HepG2 (cell line): ENCODE results near the gene CAT. TPM values are rescaled to one million over a fixed set of nuclear protein-coding genes. Genes with fewer than 3 reads are reported as not detected.
A peak's percentile ranks its signal among the peaks of the same experiment; 100 is the strongest.

ENCODE experiments used
- AGO1 ChIP-seq: fragments of 200-400 bp; formaldehyde crosslinking; IDR thresholded peaks from 2 replicates; pipeline ENCODE4 v1.6.1; 2017; ENCODE audit warnings: mild to moderate bottlenecking, low read depth, low read length, moderate library complexity; ENCODE audit not compliant: poor library complexity, severe bottlenecking
- CBX5 ChIP-seq: sonication (generic); formaldehyde crosslinking; IDR thresholded peaks from 2 replicates; pipeline ENCODE4 v1.4.0; 2020; ENCODE audit warnings: missing genetic modification reagents, borderline replicate concordance
- CREM ChIP-seq, 2 experiments: sonication (generic) in 1 of 2; formaldehyde crosslinking in 1 of 2; IDR thresholded peaks; 2 replicates each; pipeline versions ENCODE4 v1.4.0 to v1.6.1; 2016 to 2020; ENCODE audit warnings: antibody characterized with exemption in 1 of 2, mild to moderate bottlenecking in 1 of 2, missing genetic modification reagents in 1 of 2
- FLYWCH1 ChIP-seq: sonication (generic); formaldehyde crosslinking; IDR thresholded peaks from 2 replicates; pipeline ENCODE4 v1.8.1; 2023; ENCODE audit warnings: mild to moderate bottlenecking, missing genetic modification reagents
- GTF3A ChIP-seq: sonication (generic); formaldehyde crosslinking; conservative IDR thresholded peaks from 2 replicates; pipeline ENCODE4 v1.4.0; 2020; ENCODE audit warnings: mild to moderate bottlenecking, missing genetic modification reagents
- IRF2 ChIP-seq: IDR thresholded peaks from 2 replicates; pipeline ENCODE4 v1.6.1; 2018; ENCODE audit warnings: missing genetic modification reagents, missing compliant biosample characterization
- JDP2 ChIP-seq: sonication (generic); formaldehyde crosslinking; IDR thresholded peaks from 2 replicates; pipeline ENCODE4 v1.8.1; 2022; ENCODE audit warnings: missing genetic modification reagents, borderline replicate concordance
- KLF11 ChIP-seq: IDR thresholded peaks from 2 replicates; pipeline ENCODE4 v1.6.1; 2016; ENCODE audit warnings: missing compliant biosample characterization
- KLF16 ChIP-seq, 2 experiments: sonication (generic) in 1 of 2; formaldehyde crosslinking in 1 of 2; IDR thresholded peaks; 2 replicates each; pipeline versions ENCODE4 v1.6.1 to v1.8.0; 2016 to 2023; ENCODE audit warnings: missing genetic modification reagents in 2 of 2, missing compliant biosample characterization in 1 of 2
- MATR3 ChIP-seq: sonication (generic); formaldehyde crosslinking; IDR thresholded peaks from 2 replicates; pipeline ENCODE4 v1.4.0; 2020; ENCODE audit warnings: missing genetic modification reagents
- NCOR1 ChIP-seq: fragments of 200-600 bp; sonication (generic); IDR thresholded peaks from 2 replicates; pipeline ENCODE4 v1.7.0; 2017; ENCODE audit warnings: antibody characterized with exemption, low read length, borderline replicate concordance
- NFE2L1 ChIP-seq: sonication (generic); formaldehyde crosslinking; IDR thresholded peaks from 2 replicates; pipeline ENCODE4 v1.4.0; 2020; ENCODE audit warnings: missing genetic modification reagents, mild to moderate bottlenecking, borderline replicate concordance
- PCBP2 ChIP-seq: fragments of 200-400 bp; formaldehyde crosslinking; optimal IDR thresholded peaks from 2 replicates; pipeline ENCODE3; 2018; ENCODE audit warnings: low read length, low read depth; ENCODE audit not compliant: poor library complexity, severe bottlenecking
- RORA ChIP-seq: sonication (generic); formaldehyde crosslinking; IDR thresholded peaks from 2 replicates; pipeline ENCODE4 v1.5.0; 2020; ENCODE audit warnings: mild to moderate bottlenecking, missing genetic modification reagents, moderate library complexity
- SMARCE1 ChIP-seq: fragments of 450-650 bp; IDR thresholded peaks from 2 replicates; pipeline ENCODE4 v1.6.1; 2017; ENCODE audit warnings: borderline replicate concordance
- SRSF4 ChIP-seq: fragments of 200-400 bp; formaldehyde crosslinking; IDR thresholded peaks from one replicate; pipeline ENCODE4 v1.6.1; 2018; ENCODE audit warnings: mild to moderate bottlenecking, low read depth, low read length, moderate library complexity; ENCODE audit not compliant: poor library complexity, severe bottlenecking
- SRSF9 ChIP-seq: fragments of 200-400 bp; formaldehyde crosslinking; IDR thresholded peaks from 2 replicates; pipeline ENCODE4 v1.6.1; 2018; ENCODE audit warnings: borderline replicate concordance, mild to moderate bottlenecking, low read depth, low read length; ENCODE audit not compliant: insufficient read depth, poor library complexity, severe bottlenecking
- TBP ChIP-seq: sonication (generic); formaldehyde crosslinking; IDR thresholded peaks from 2 replicates; pipeline ENCODE4 v1.5.0; 2020; ENCODE audit warnings: missing genetic modification reagents
- TOPORS ChIP-seq: sonication (generic); formaldehyde crosslinking; IDR thresholded peaks from 2 replicates; pipeline ENCODE4 v1.8.0; 2023; ENCODE audit warnings: mild to moderate bottlenecking, missing genetic modification reagents
- ZNF335 ChIP-seq: sonication (generic); formaldehyde crosslinking; IDR thresholded peaks from 2 replicates; pipeline ENCODE4 v1.4.0; 2020; ENCODE audit warnings: missing genetic modification reagents
- ZNF614 ChIP-seq: IDR thresholded peaks from 2 replicates; pipeline ENCODE4 v1.6.1; 2018; ENCODE audit warnings: missing biosample characterization, missing genetic modification reagents, inconsistent platforms, borderline replicate concordance
- polyA plus RNA-seq, 8 experiments: library from polyadenylated mRNA; depleted of rRNA in 3 of 8; stranded (reverse) in 7 of 8; unstranded in 1 of 8; fragments of >200 nt; fragmentation: Illumina TruSeq in 4 of 8; extraction: Trizol in 4 of 8; gene quantifications; 2 replicates each; pipeline versions ENCODE4 v1.2.1 to v1.2.3, GENCODE V29; 2011 to 2016; ENCODE audit warnings: low read depth in 4 of 8, missing spikeins in 1 of 8, mixed read lengths in 1 of 8; ENCODE audit not compliant: insufficient read depth in 1 of 8
- total RNA-seq, 5 experiments: library from RNA; depleted of rRNA; stranded (reverse); fragments of >200 nt; fragmentation: Illumina TruSeq; extraction: Trizol; gene quantifications; 2 replicates each; pipeline ENCODE4 v1.2.3, GENCODE V29; 2016; ENCODE audit warnings: low read depth in 1 of 5
- TF ChIP-seq, protein P1 (sequence below): sonication (generic); formaldehyde crosslinking; conservative IDR thresholded peaks from 2 replicates; pipeline ENCODE4 v1.4.0; 2020; ENCODE audit warnings: missing genetic modification reagents
- TF ChIP-seq, protein P2 (sequence below): sonication (generic); formaldehyde crosslinking; IDR thresholded peaks from 2 replicates; pipeline ENCODE4 v1.4.0; 2020; ENCODE audit warnings: missing genetic modification reagents
- TF ChIP-seq, protein P3 (sequence below): conservative IDR thresholded peaks from 2 replicates; pipeline ENCODE4 v1.6.1; 2018; ENCODE audit warnings: missing genetic modification reagents
- TF ChIP-seq, protein P4 (sequence below): sonication (generic); formaldehyde crosslinking; IDR thresholded peaks from 2 replicates; pipeline ENCODE4 v1.9.0; 2022; ENCODE audit warnings: low read depth, missing genetic modification reagents

Gene CAT
- total and polyA plus RNA-seq, 2 of the 13 experiments (the other 11 are each of a cell fraction or from before 2014, with no cell fraction given), result 107 to 136 TPM

DNA sequence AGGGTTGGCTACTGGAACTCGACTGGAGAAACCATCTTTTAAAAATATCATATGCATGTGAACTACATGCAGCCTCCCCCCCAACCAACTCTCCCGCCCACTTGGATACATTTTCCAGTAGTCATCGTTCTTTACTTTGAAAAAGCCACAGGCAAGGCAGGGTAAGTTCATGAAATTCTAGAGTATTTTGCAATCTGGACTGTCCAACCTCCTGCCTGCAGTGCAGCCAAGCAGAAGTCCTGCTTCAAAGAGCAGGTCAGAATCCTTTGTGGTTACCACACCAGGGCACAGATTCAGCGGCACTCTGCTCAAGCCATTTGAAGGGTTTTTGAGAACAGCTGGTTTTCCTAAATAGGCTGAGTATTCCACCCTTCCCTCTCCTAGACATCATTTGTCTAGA, 62.8 kb downstream of the CAT start (continued):
- TF ChIP-seq, protein P1, sequence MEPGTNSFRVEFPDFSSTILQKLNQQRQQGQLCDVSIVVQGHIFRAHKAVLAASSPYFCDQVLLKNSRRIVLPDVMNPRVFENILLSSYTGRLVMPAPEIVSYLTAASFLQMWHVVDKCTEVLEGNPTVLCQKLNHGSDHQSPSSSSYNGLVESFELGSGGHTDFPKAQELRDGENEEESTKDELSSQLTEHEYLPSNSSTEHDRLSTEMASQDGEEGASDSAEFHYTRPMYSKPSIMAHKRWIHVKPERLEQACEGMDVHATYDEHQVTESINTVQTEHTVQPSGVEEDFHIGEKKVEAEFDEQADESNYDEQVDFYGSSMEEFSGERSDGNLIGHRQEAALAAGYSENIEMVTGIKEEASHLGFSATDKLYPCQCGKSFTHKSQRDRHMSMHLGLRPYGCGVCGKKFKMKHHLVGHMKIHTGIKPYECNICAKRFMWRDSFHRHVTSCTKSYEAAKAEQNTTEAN (CRISPR knock-in tag), result no peak
- TF ChIP-seq IRF2 (CRISPR knock-in tag), result peak; percentile 61
- TF ChIP-seq, protein P2, sequence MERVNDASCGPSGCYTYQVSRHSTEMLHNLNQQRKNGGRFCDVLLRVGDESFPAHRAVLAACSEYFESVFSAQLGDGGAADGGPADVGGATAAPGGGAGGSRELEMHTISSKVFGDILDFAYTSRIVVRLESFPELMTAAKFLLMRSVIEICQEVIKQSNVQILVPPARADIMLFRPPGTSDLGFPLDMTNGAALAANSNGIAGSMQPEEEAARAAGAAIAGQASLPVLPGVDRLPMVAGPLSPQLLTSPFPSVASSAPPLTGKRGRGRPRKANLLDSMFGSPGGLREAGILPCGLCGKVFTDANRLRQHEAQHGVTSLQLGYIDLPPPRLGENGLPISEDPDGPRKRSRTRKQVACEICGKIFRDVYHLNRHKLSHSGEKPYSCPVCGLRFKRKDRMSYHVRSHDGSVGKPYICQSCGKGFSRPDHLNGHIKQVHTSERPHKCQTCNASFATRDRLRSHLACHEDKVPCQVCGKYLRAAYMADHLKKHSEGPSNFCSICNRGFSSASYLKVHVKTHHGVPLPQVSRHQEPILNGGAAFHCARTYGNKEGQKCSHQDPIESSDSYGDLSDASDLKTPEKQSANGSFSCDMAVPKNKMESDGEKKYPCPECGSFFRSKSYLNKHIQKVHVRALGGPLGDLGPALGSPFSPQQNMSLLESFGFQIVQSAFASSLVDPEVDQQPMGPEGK, result peak; percentile 29; the same call in 1 of the 2 replicates
- TF ChIP-seq, protein P3, sequence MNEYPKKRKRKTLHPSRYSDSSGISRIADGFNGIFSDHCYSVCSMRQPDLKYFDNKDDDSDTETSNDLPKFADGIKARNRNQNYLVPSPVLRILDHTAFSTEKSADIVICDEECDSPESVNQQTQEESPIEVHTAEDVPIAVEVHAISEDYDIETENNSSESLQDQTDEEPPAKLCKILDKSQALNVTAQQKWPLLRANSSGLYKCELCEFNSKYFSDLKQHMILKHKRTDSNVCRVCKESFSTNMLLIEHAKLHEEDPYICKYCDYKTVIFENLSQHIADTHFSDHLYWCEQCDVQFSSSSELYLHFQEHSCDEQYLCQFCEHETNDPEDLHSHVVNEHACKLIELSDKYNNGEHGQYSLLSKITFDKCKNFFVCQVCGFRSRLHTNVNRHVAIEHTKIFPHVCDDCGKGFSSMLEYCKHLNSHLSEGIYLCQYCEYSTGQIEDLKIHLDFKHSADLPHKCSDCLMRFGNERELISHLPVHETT (CRISPR knock-in tag), result no peak
- TF ChIP-seq ZNF614 (CRISPR knock-in tag), result 0 out of 2 replicates have a peak, but pooled peaks have one; percentile 20
- TF ChIP-seq KLF16 (CRISPR knock-in tag; IDR thresholded peaks at IDR 0.05), result peak in 1 of 2 experiments; percentile 34; a peak in 1 of 4 replicates
- TF ChIP-seq FLYWCH1 (CRISPR knock-in tag), result no peak
- no peak for TF ChIP-seq GTF3A (CRISPR knock-in tag)
- TF ChIP-seq TOPORS (CRISPR knock-in tag), result 0 out of 2 replicates have a peak, but pooled peaks have one; percentile 33
- peak; percentile 57; the same call in 1 of the 2 replicates for TF ChIP-seq NCOR1
- TF ChIP-seq CREM (IDR thresholded peaks at IDR 0.05), result peak; percentile 57; the same call in 1 of the 2 replicates
- TF ChIP-seq CREM (CRISPR knock-in tag; IDR thresholded peaks at IDR 0.05), result no peak
- no peak for TF ChIP-seq JDP2 (CRISPR knock-in tag)
- TF ChIP-seq NFE2L1 (CRISPR knock-in tag), result no peak
- TF ChIP-seq MATR3 (CRISPR knock-in tag), result no peak
- TF ChIP-seq PCBP2, result no peak
- no peak for TF ChIP-seq AGO1
- TF ChIP-seq SRSF4, result no peak
- TF ChIP-seq KLF11 (CRISPR knock-in tag), result no peak
- TF ChIP-seq TBP (CRISPR knock-in tag), result no peak
- no peak for TF ChIP-seq SMARCE1
- no peak for TF ChIP-seq SRSF9
- TF ChIP-seq CBX5 (CRISPR knock-in tag), result peak; percentile 75; the same call in 1 of the 2 replicates
- peak; percentile 97 for TF ChIP-seq ZNF335 (CRISPR knock-in tag)
- TF ChIP-seq, protein P4, sequence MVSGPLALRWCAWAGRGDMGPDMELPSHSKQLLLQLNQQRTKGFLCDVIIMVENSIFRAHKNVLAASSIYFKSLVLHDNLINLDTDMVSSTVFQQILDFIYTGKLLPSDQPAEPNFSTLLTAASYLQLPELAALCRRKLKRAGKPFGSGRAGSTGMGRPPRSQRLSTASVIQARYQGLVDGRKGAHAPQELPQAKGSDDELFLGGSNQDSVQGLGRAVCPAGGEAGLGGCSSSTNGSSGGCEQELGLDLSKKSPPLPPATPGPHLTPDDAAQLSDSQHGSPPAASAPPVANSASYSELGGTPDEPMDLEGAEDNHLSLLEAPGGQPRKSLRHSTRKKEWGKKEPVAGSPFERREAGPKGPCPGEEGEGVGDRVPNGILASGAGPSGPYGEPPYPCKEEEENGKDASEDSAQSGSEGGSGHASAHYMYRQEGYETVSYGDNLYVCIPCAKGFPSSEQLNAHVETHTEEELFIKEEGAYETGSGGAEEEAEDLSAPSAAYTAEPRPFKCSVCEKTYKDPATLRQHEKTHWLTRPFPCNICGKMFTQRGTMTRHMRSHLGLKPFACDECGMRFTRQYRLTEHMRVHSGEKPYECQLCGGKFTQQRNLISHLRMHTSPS (CRISPR knock-in tag), result peak; percentile 11; the same call in 1 of the 2 replicates
- no peak for TF ChIP-seq RORA (CRISPR knock-in tag)
